HG03097 (cell line): Measurements from ENCODE around the gene RPS28.

Experiments
- ATAC-seq: cut with Tn5 transposase; IDR thresholded peaks from one replicate; pipeline ENCODE4 v1.9.1; 2021; ENCODE audit not compliant: unreplicated experiment, low FRiP score

Gene RPS28

GRCh38 chr19:8319807-8320520 lies 1.3 kb upstream of the RPS28 start:
- ATAC-seq = no peak

- ATAC-seq = peak; percentile 18
These were observed 681 bp upstream of the RPS28 start for GRCh38 chr19:8320564-8321066.

- no peak for ATAC-seq
These were observed 816 bp downstream of the RPS28 start for GRCh38 chr19:8321986-8322637.

- ATAC-seq = no peak
These were observed 1.3 kb downstream of the RPS28 start for GRCh38 chr19:8322638-8322997.

- ATAC-seq = no peak
These were observed 2.5 kb downstream of the RPS28 start for GRCh38 chr19:8323781-8324185.

- ATAC-seq = no peak
These were observed 3.1 kb downstream of the RPS28 start for GRCh38 chr19:8324186-8325050.

- ATAC-seq = no peak
These were observed 4.2 kb downstream of the RPS28 start for GRCh38 chr19:8325454-8325853.

GRCh38 chr19:8329996-8330395 lies 8.7 kb downstream of the RPS28 start:
- no peak for ATAC-seq

GRCh38 chr19:8331263-8331845 lies 10.1 kb downstream of the RPS28 start:
- ATAC-seq = no peak

GRCh38 chr19:8332976-8333766 lies 11.9 kb downstream of the RPS28 start:
- ATAC-seq = no peak

GRCh38 chr19:8333767-8334457 lies 12.6 kb downstream of the RPS28 start:
- ATAC-seq = no peak

GRCh38 chr19:8334458-8335342 lies 13.4 kb downstream of the RPS28 start:
- no peak for ATAC-seq

- no peak for ATAC-seq
These were observed 14.2 kb downstream of the RPS28 start for GRCh38 chr19:8335343-8336071.

GRCh38 chr19:8336072-8336569 lies 14.8 kb downstream of the RPS28 start:
- no peak for ATAC-seq

GRCh38 chr19:8336660-8337059 lies 15.4 kb downstream of the RPS28 start:
- no peak for ATAC-seq

GRCh38 chr19:8337728-8338127 lies 16.4 kb downstream of the RPS28 start:
- no peak for ATAC-seq

- no peak for ATAC-seq
These were observed 17.5 kb downstream of the RPS28 start for GRCh38 chr19:8338835-8339234.
